Mucosa of descending colon (tissue), 3 donors: ENCODE data around the gene CCT7. TPM values are rescaled to one million over a fixed set of nuclear protein-coding genes. Genes with fewer than 3 reads are reported as not detected.
A peak's percentile ranks its signal among the peaks of the same experiment; 100 is the strongest.

Source experiments
- ATAC-seq: fragments of 200-7000 bp; cut with Tn5 transposase; one replicate; pipeline ENCODE4 v1.9.1; 2020; ENCODE audit warnings: mild to moderate bottlenecking, moderate library complexity
- DNase-seq, 3 donors: peaks; one replicate each; pipeline ENCODE4 v3.0.0-alpha.2; 2020
- H3K36me3 ChIP-seq: fragments of 200-600 bp; one replicate; pipeline ENCODE4 v1.8.0; 2021; ENCODE audit warnings: low read depth, mild to moderate bottlenecking
- H3K4me1 ChIP-seq: fragments of 200-600 bp; one replicate; pipeline ENCODE4 v1.8.0; 2021; ENCODE audit warnings: low read depth, mild to moderate bottlenecking
- H3K4me3 ChIP-seq: fragments of 200-600 bp; one replicate; pipeline ENCODE4 v1.8.0; 2021; ENCODE audit warnings: mild to moderate bottlenecking
- H3K9me3 ChIP-seq: fragments of 200-600 bp; one replicate; pipeline ENCODE4 v1.8.0; 2021; ENCODE audit warnings: mild to moderate bottlenecking
- intact Hi-C, 2 donors: fragments of 100-400 bp; cut with DNase I in 1 of 2; cut with micrococcal nuclease in 1 of 2; formaldehyde crosslinking; loops; one replicate each; pipeline versions ENCODE4 v1.11.0 to v1.11.1; 2022; cut with DNase I, micrococcal nuclease
- total RNA-seq, 3 donors: library from RNA; stranded (reverse); fragmentation: NEBNext Ultra II Directional in 2 of 3; extraction: Animal tissue kit (Norgen Biotek cat#: 25700) in 2 of 3; gene quantifications; one replicate each; pipeline versions ENCODE4 v1.2.1 to v1.2.4, GENCODE V29; 2021 to 2023
- TF ChIP-seq, protein P1 (sequence below): fragments of 200-600 bp; IDR thresholded peaks from one replicate; pipeline ENCODE4 v1.8.0; 2022; ENCODE audit warnings: antibody characterized with exemption, mild to moderate bottlenecking
- donor health status: DM: no; HTN: no; CAD: no; lungs with moderate emphysema.
- donor health status: DM: no; HTN: no; CAD: no.
- donor health status: DM: no; HTN: yes; CAD: no.

Gene CCT7
- total RNA-seq, 3 donors from 2014 or later: 132 to 207 (median 144) TPM

DNA sequence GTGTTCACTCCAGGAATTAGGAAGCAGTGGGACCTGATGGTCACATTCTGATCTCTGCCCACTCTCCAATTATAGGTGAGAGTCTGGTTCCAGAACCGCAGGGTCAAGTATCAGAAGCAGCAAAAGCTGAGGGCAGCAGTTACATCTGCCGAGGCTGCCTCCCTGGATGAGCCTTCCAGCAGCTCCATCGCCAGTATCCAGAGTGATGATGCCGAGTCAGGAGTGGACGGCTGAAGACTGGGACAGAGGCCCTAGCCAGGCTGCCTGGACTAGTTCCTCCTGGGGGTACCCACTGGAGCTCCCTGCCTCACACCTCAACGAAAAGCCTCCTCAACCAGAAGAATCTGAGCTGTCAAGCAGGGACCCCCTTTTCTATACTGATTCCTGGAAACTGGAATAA is 23.4 kb upstream of the CCT7 start:
- H3K4me1 ChIP-seq: peaks cover 10% of the 10 kb centered on the region
- intact Hi-C loops: no loop called here
- no peaks in the 10 kb centered on the region for H3K36me3 ChIP-seq
- DNase-seq: no peak
- ATAC-seq: no peak
- no peaks in the 10 kb centered on the region for H3K9me3 ChIP-seq
- H3K4me3 ChIP-seq: no peak overlapping the region
- TF ChIP-seq, protein P1, sequence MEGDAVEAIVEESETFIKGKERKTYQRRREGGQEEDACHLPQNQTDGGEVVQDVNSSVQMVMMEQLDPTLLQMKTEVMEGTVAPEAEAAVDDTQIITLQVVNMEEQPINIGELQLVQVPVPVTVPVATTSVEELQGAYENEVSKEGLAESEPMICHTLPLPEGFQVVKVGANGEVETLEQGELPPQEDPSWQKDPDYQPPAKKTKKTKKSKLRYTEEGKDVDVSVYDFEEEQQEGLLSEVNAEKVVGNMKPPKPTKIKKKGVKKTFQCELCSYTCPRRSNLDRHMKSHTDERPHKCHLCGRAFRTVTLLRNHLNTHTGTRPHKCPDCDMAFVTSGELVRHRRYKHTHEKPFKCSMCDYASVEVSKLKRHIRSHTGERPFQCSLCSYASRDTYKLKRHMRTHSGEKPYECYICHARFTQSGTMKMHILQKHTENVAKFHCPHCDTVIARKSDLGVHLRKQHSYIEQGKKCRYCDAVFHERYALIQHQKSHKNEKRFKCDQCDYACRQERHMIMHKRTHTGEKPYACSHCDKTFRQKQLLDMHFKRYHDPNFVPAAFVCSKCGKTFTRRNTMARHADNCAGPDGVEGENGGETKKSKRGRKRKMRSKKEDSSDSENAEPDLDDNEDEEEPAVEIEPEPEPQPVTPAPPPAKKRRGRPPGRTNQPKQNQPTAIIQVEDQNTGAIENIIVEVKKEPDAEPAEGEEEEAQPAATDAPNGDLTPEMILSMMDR: no peak

GRCh38 chr2:73212098-73212447 is 22.0 kb upstream of the CCT7 start:
- no peaks in the 10 kb centered on the region for H3K9me3 ChIP-seq
- H3K4me1 ChIP-seq: peaks cover 10% of the 10 kb centered on the region
- H3K36me3 ChIP-seq: no peaks in the 10 kb centered on the region
- DNase-seq (no peak), ATAC-seq (no peak)
- intact Hi-C loops: no loop called here
- H3K4me3 ChIP-seq: no peak overlapping the region
- TF ChIP-seq, protein P1: no peak

DNA sequence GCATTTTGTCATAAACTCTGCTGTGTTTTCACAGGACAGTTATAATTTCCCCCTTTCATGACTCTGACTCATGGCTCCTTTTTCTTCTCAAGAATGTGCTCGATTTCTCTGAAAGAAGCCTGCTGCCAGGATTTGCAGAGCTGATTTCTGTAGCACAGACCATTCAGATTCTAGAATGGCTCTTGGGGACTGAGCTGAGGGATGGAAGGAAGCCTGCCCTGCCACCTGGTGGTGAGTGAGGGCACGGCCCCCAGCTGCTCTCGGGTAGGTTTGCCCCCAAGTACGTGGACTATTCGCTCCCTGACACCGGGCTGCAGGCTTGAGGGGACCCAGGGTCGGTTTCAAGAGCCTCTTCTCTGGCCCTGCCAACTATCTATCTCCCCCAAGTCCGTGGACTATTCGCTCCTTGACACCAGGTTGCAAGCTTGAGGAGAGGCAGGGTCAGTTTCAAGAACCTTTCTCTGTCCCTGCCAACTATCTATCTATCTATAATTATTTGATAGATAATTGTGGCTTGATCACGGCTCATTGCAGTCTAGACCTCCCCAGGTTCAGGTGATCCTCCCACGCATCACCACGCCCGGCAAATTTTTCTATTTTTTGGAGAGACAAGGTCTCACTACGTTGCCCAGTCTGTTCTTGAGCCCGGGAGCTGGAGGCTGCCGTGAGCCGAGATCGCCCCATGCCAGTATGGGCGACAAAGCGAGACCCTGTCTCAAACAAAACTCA is 21.5 kb upstream of the CCT7 start:
- intact Hi-C loops: no loop called here
- Histone ChIP-seq H3K9me3 (no peaks in the 10 kb centered on the region), H3K36me3 (no peaks in the 10 kb centered on the region), H3K4me1 (peaks cover 10% of the 10 kb centered on the region), H3K4me3 (no peak overlapping the region)
- TF ChIP-seq, protein P1: peak; percentile 92
- ATAC-seq (peak; percentile 80), DNase-seq (peak; percentile 66 to 78 (median 75))

DNA sequence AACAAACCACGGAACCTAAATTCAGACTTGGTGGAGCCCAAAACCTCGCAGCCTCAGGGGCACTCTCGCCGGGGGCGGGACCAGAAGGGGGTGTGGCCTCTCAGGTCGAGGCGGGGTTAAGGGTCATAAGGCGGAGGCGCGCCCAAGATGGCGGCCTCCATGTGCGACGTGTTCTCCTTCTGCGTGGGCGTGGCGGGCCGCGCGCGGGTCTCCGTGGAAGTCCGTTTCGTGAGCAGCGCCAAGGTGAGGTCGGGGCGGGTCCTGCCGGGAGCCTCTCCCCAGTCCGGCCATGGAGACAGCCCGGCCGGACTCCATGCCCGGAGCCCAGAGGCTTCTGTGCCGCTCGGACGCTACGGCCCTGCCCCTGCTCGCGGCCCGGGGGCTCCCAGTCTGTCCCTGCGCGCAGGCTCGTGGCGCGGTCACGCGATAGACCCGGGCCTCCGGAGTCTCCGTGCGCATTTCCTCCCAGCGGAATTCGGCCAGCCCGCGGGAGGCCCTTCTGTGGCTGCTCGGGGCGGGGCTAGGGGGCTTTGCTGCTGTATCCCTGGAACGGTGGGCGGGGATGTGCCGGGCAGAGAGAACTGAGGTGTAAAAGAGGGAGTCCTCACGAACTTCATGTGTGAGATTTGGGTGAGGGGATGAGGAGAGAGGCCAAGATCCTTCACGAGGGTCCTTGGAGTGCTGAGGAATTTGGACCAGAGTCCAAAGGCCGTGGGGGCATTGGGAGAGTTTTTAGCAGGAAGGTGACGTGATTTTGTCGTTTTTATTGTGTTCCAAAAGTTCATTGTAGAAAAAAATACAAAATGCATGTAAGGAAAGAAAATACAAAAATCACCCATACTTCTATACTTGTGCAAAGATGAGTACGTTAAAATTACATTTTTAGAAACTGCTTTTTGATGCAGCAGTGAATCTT is 19.7 kb upstream of the CCT7 start, which contains the start of gene SMYD5:
TSS of gene SMYD5 (plus strand) at position 126 of the 916 bp plus-strand sequence. CDS start at position 148, 22 bp downstream.
- H3K4me3 ChIP-seq: peak within 1 kb of the TSS; percentile 95
- TF ChIP-seq, protein P1: no peak
- peak; percentile 91 to 92 (median 92) for DNase-seq
- no peaks in the 10 kb centered on the region for H3K36me3 ChIP-seq
- ATAC-seq: peak; percentile 96
- no peaks in the 10 kb centered on the region for H3K9me3 ChIP-seq
- peaks cover 10% of the 10 kb centered on the region for H3K4me1 ChIP-seq
- intact Hi-C loops: no loop called here

GRCh38 chr2:73215254-73215653 is 18.9 kb upstream of the CCT7 start:
- Histone ChIP-seq H3K36me3 (no peaks in the 10 kb centered on the region), H3K9me3 (no peaks in the 10 kb centered on the region), H3K4me3 (no peak overlapping the region), H3K4me1 (peaks cover 10% of the 10 kb centered on the region)
- ATAC-seq (no peak), DNase-seq (no peak)
- TF ChIP-seq, protein P1: no peak
- intact Hi-C loops: no loop called here
